Activated naive CD4-positive, alpha-beta T cell treated with Interleukin-2 at 50 U/mL for 16 hours (primary cell): ENCODE measurements around the gene MISP.

ENCODE experiments used
- DNase-seq: peaks from one replicate; pipeline ENCODE4 v3.0.0-alpha.2; 2020

Gene MISP

GRCh38 chr19:800360-801029 is 49.6 kb downstream of the MISP start:
- DNase-seq, result no peak

- no peak for DNase-seq
These were observed 50.3 kb downstream of the MISP start for GRCh38 chr19:801030-801860.

GRCh38 chr19:801861-802497 is 51.1 kb downstream of the MISP start:
- no peak for DNase-seq

- DNase-seq, result no peak
These were observed 51.7 kb downstream of the MISP start for GRCh38 chr19:802498-803098.

DNA sequence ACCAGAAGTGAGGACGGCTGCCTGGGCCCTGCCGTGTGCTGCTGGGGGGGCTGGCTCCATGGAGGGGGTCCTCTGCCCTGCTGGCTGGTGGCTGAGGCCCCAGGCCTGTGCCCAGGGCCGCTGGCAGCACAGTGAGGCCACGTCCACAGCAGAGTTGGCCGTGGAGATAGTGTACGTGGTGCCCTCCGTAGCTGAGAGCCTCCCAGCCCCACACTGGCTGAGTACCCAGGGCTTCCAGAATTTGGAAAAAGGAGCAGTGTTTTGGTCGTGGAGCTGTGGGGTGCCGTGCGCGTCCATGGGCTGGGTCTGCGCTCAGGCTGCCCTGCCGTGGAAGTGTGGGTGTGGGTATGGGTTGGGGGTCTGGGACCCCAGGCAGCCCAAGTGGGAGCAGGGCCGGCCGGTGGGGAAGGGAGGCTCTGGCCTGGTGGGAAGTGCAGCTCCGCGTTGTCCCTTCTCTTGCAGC is 52.2 kb downstream of the MISP start:
- DNase-seq, result no peak

DNA sequence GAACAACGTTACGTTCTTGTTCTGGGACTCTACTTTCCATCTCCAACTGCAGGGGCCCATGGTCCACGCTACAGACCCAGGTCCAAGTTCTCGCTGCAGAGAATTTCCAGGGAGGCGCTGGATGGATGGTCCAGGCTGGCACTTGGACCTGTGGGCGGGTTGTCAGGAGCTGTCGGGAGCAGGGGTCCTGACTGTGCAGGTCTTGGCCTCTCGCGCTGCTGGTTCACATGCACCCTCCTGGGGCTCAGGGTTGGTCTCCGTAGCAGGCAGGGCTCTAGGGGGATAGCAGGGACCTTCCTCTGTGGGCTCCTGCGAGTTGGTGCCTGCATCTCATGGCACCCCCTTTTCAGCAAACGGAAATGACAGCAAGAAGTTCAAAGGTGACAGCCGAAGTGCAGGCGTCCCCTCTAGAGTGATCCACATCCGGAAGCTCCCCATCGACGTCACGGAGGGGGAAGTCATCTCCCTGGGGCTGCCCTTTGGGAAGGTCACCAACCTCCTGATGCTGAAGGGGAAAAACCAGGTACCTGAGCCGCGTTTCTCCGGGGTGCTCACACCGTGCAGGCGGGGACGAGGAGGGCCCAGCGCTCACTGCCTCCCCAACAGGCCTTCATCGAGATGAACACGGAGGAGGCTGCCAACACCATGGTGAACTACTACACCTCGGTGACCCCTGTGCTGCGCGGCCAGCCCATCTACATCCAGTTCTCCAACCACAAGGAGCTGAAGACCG is 52.9 kb downstream of the MISP start:
- DNase-seq, result no peak

GRCh38 chr19:804419-805165 is 53.7 kb downstream of the MISP start:
- DNase-seq, result no peak

- no peak for DNase-seq
These were observed 54.2 kb downstream of the MISP start for GRCh38 chr19:805166-805551.

- no peak for DNase-seq
These were observed 55.0 kb downstream of the MISP start for GRCh38 chr19:805600-806550.

DNA sequence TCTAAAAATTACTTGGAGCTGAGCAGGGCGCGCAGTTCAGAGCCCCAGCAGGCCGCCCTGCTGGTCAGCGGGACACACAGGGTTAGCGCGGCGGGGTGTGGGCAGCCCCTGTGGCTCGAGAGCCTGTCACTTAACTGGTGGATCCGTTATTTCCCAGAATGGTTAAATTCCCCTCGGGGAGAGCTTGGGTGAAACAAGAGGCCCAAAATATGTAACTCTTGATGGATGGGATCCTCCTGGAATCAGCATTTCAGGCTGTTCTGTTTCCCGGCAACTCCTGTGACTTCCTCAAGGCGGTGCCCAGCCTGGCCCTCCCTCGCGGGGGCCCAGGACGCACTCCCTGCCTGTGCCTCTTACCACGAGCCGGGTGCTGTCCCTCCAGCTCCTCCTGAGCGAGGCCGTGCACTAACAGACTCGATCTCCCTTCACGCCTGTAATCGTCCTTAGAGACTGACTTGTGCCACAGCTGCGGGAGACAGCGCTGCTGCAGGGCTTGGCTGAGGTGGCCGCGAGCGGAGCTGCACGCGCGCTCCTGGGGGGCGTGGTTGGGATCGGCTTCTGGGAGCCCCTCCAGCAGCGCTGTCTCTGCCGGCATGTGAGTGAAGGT is 56.0 kb downstream of the MISP start:
- no peak for DNase-seq

- no peak for DNase-seq
These were observed 56.9 kb downstream of the MISP start for GRCh38 chr19:807627-808422.

DNA sequence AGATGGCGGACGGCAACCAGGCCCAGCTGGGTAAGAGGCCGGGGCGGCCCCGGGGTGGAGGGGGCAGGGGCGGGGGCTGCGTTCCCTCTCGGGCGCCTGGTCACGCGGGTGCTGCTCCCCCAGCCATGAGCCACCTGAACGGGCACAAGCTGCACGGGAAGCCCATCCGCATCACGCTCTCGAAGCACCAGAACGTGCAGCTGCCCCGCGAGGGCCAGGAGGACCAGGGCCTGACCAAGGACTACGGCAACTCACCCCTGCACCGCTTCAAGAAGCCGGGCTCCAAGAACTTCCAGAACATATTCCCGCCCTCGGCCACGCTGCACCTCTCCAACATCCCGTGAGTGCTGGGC is 57.5 kb downstream of the MISP start:
- no peak for DNase-seq

- DNase-seq, result no peak
These were observed 59.4 kb downstream of the MISP start for GRCh38 chr19:810077-810855.

DNA sequence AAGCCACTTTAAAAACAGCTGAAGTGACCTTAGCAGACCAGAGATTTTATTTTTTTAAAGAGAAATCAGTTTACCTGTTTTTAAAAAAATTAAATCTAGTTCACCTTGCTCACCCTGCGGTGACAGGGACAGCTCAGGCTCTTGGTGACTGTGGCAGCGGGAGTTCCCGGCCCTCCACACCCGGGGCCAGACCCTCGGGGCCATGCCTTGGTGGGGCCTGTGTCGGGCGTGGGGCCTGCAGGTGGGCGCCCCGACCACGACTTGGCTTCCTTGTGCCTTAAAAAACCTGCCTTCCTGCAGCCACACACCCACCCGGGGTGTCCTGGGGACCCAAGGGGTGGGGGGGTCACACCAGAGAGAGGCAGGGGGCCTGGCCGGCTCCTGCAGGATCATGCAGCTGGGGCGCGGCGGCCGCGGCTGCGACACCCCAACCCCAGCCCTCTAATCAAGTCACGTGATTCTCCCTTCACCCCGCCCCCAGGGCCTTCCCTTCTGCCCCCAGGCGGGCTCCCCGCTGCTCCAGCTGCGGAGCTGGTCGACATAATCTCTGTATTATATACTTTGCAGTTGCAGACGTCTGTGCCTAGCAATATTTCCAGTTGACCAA is 60.1 kb downstream of the MISP start:
- DNase-seq, result no peak

GRCh38 chr19:811506-812048 is 60.7 kb downstream of the MISP start:
- no peak for DNase-seq

DNA sequence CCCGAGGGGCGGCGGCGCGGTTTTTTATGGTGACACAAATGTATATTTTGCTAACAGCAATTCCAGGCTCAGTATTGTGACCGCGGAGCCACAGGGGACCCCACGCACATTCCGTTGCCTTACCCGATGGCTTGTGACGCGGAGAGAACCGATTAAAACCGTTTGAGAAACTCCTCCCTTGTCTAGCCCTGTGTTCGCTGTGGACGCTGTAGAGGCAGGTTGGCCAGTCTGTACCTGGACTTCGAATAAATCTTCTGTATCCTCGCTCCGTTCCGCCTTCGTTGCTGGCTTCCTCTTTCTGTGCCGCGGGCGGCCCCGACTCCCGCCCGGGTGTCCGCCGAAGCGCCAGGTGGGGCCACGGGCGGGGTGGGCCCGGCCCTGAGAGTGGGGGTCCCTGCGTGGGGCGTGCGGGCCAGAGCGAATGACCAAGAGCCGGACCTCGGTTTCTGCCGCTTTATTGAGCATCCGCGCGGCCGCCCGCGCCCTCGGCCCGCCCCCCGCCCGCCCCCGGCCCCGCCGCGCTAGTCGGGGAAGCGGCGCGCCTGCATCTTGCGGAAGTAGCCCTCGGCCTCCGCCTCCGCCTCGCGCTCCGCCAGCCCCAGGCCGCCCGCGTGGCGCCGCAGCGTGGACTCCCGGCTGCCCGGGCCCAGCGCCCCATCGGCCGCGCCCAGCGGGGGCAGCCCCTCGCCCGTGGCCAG is 61.3 kb downstream of the MISP start:
- DNase-seq, result no peak

DNA sequence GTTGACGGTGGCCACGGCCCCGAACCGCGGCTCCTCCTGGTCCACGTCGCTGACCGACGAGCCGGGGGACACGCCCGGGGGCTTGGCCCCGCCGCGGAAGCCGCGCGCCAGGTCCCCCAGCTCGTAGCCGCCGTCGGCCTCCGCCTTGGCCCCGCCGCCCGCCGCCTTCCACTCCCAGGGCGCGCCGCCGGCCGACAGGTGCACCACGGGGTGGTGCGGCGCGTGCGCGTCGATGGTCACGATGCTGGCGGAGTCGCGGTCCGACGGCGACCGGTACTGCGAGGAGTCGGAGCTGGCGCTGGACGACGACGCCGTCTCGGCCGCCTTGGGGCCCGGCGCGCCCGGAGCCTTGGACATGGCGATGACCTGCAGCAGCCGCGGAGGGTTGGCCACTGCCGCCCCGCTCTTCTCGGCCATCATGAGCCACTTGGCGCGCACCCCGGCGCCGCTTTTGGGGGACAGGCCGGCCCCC is 61.9 kb downstream of the MISP start:
- DNase-seq, result no peak
